Left lung (tissue), 10 donors: ENCODE data around the gene AK3. TPM values are rescaled to one million over a fixed set of nuclear protein-coding genes. Genes with fewer than 3 reads are reported as not detected.
A peak's percentile ranks its signal among the peaks of the same experiment; 100 is the strongest.

Experiments used
- ATAC-seq: fragments of 200-7000 bp; cut with Tn5 transposase; one replicate; pipeline ENCODE4 v1.9.1; 2020; ENCODE audit warnings: moderate library complexity
- DNase-seq, 4 donors: peaks; one replicate each; pipeline ENCODE4 v3.0.0-alpha.2; 2013 to 2020
- H3K27ac ChIP-seq, 2 donors: fragments of 200-600 bp; sonication (generic) in 1 of 2; one replicate each; pipeline versions ENCODE4 v1.5.0 to v1.8.0; 2020 to 2021
- H3K27me3 ChIP-seq, 2 donors: fragments of 200-600 bp; sonication (generic) in 1 of 2; one replicate each; pipeline versions ENCODE4 v1.5.0 to v1.8.0; 2020 to 2021
- H3K36me3 ChIP-seq, 2 donors: fragments of 200-600 bp; sonication (generic) in 1 of 2; one replicate each; pipeline versions ENCODE4 v1.5.0 to v1.8.0; 2020 to 2021
- H3K4me1 ChIP-seq, 2 donors: fragments of 200-600 bp; one replicate each; pipeline ENCODE4 v1.8.0; 2021
- H3K4me3 ChIP-seq, 2 donors: fragments of 200-600 bp; sonication (generic) in 1 of 2; one replicate each; pipeline versions ENCODE4 v1.5.0 to v1.8.0; 2020 to 2021; ENCODE audit warnings: mild to moderate bottlenecking in 1 of 2
- H3K9me3 ChIP-seq, 2 donors: fragments of 200-600 bp; sonication (generic) in 1 of 2; one replicate each; pipeline versions ENCODE4 v1.5.0 to v1.8.0; 2020 to 2021
- intact Hi-C, 2 donors: fragments of 100-400 bp; cut with DNase I; formaldehyde crosslinking; loops; one replicate each; pipeline versions ENCODE4 v1.11.2 to v1.14.2; 2022
- polyA plus RNA-seq, 6 donors: library from polyadenylated mRNA; unstranded; fragments of 120-200 nt; gene quantifications; one replicate each; pipeline ENCODE4 v1.2.1, GENCODE V29; 2013; ENCODE audit not compliant: insufficient read length in 6 of 6
- total RNA-seq, 2 donors: library from RNA; stranded (reverse); fragmentation: NEBNext Ultra II Directional; extraction: Animal tissue kit (Norgen Biotek cat#: 25700); gene quantifications; one replicate each; pipeline ENCODE4 v1.2.1, GENCODE V29; 2021
- TF ChIP-seq, protein P1 (sequence below), 2 donors: fragments of 200-600 bp; sonication (generic) in 1 of 2; IDR thresholded peaks; one replicate each; pipeline versions ENCODE4 v1.5.0 to v1.8.0; 2021; ENCODE audit warnings: antibody characterized with exemption in 2 of 2
- donor health status: DM: no; HTN: yes; CAD: no.
- donor health status: DM: no; HTN: no; CAD: no.

The AK3 gene
- total and polyA plus RNA-seq, 8 donors, result 44.8 to 78.6 (median 67.7) TPM

DNA sequence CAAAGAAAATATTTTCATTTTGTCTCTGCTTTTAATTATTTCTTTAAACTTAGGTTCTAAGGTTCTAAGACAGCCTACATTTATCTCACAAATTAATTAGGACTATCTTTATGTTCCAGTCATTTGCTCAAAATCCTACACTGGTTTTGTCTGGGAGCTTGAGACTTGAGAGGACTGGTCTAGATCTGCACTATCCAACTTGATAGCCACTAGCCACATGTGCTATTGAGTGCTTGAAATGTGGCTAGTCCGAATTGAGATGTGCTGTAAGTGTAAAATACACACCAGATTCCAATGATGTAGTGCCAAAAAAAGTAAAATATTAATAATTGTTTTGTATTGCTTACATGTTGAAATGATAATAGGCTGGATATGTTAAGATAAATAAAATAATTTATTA lies 54.4 kb downstream of the AK3 start:
- DNase-seq, result no peak
- no peak for ATAC-seq
- no peaks in the 10 kb centered on the region for H3K27me3 ChIP-seq
- no peaks in the 10 kb centered on the region for H3K9me3 ChIP-seq
- no peak overlapping the region for H3K4me3 ChIP-seq
- peaks cover 6 to 35% of the 10 kb centered on the region in 2 donors for H3K4me1 ChIP-seq
- peaks cover 0 to 39% of the 10 kb centered on the region in 2 donors for H3K36me3 ChIP-seq
- no peak overlapping the region for H3K27ac ChIP-seq
- TF ChIP-seq, protein P1, sequence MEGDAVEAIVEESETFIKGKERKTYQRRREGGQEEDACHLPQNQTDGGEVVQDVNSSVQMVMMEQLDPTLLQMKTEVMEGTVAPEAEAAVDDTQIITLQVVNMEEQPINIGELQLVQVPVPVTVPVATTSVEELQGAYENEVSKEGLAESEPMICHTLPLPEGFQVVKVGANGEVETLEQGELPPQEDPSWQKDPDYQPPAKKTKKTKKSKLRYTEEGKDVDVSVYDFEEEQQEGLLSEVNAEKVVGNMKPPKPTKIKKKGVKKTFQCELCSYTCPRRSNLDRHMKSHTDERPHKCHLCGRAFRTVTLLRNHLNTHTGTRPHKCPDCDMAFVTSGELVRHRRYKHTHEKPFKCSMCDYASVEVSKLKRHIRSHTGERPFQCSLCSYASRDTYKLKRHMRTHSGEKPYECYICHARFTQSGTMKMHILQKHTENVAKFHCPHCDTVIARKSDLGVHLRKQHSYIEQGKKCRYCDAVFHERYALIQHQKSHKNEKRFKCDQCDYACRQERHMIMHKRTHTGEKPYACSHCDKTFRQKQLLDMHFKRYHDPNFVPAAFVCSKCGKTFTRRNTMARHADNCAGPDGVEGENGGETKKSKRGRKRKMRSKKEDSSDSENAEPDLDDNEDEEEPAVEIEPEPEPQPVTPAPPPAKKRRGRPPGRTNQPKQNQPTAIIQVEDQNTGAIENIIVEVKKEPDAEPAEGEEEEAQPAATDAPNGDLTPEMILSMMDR (IDR thresholded peaks at IDR 0.05), result no peak
- intact Hi-C loops, result no loop called here

DNA sequence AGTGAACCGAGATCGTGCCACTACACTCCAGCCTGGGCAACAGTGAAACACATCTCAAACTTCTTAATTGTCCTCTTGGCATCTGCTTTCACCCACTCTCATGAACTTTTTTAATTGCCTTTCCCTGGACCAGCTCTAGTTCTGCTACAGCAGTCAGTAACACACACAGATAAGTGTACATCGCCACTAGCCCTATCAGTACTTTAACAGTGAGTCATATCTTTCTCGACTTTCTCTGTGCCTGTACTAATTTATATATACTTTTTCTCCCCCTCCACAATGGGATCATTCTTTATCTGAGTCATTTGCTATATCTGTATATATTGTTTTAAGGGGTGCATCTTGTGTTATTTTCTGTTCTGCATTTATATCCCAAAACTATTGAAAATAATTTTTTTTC lies 54.9 kb downstream of the AK3 start:
- H3K4me3 ChIP-seq, result no peak overlapping the region
- no peaks in the 10 kb centered on the region for H3K27me3 ChIP-seq
- DNase-seq (no peak), ATAC-seq (peak; percentile 25)
- H3K27ac ChIP-seq, result no peak overlapping the region
- intact Hi-C loops, result no loop called here
- TF ChIP-seq, protein P1 (IDR thresholded peaks at IDR 0.05), result no peak
- no peaks in the 10 kb centered on the region for H3K9me3 ChIP-seq
- H3K4me1 ChIP-seq, result peaks cover 6 to 40% of the 10 kb centered on the region in 2 donors
- H3K36me3 ChIP-seq, result peaks cover 0 to 36% of the 10 kb centered on the region in 2 donors

DNA sequence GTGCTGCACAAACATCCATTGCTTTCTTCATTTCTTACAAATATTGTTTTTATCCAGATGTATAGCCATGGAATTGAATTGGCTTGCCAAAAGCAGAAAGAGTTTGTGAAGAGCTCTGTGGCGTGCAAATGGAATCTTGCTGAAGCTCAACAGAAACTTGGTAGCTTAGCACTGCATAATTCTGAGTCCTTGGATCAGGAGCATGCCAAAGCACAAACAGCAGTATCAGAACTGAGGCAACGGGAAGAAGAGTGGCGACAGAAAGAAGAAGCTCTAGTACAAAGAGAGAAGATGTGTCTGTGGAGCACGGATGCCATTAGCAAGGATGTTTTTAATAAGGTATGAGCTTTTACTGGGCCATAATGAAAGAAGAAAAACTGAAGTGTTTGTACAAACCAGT lies 56.2 kb downstream of the AK3 start:
- DNase-seq, result no peak
- H3K36me3 ChIP-seq, result peaks cover 0 to 24% of the 10 kb centered on the region in 2 donors
- TF ChIP-seq, protein P1 (IDR thresholded peaks at IDR 0.05), result no peak
- H3K4me3 ChIP-seq, result no peak overlapping the region
- ATAC-seq, result no peak
- peaks cover 3 to 44% of the 10 kb centered on the region in 2 donors for H3K4me1 ChIP-seq
- intact Hi-C loops, result no loop called here
- no peaks in the 10 kb centered on the region for H3K9me3 ChIP-seq
- H3K27ac ChIP-seq, result no peak overlapping the region
- no peaks in the 10 kb centered on the region for H3K27me3 ChIP-seq

GRCh38 chr9:4680750-4681149 lies 60.3 kb downstream of the AK3 start:
- peak overlapping the region; percentile 98 for H3K27ac ChIP-seq
- no peak for ATAC-seq
- TF ChIP-seq, protein P1 (IDR thresholded peaks at IDR 0.05), result no peak
- DNase-seq, result no peak
- no peaks in the 10 kb centered on the region for H3K27me3 ChIP-seq
- intact Hi-C loops, result no loop called here
- no peaks in the 10 kb centered on the region for H3K9me3 ChIP-seq
- H3K36me3 ChIP-seq, result peaks cover 0 to 12% of the 10 kb centered on the region in 2 donors
- peaks cover 7 to 42% of the 10 kb centered on the region in 2 donors for H3K4me1 ChIP-seq
- peak overlapping the region; percentile 58 to 88 for H3K4me3 ChIP-seq

DNA sequence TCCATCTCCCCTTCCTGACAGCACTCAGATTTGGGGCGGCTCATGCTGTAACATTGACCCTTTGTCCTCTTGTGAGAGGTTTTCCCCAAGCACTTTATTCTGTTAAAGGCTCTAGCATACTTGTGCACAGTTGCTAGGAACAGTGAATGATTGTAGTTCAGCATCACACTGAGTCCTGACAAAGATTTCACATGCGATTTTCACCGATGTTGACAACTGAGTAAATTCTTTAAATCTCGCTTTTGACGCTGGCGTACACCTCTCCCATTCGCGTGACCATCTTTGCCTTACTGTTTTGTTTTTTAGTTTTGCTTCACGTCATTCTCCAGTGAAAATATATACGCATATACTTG lies 60.9 kb downstream of the AK3 start:
- ATAC-seq (peak; percentile 14), DNase-seq (no peak)
- no peaks in the 10 kb centered on the region for H3K9me3 ChIP-seq
- no peaks in the 10 kb centered on the region for H3K27me3 ChIP-seq
- TF ChIP-seq, protein P1 (IDR thresholded peaks at IDR 0.05), result no peak
- peaks cover 7 to 39% of the 10 kb centered on the region in 2 donors for H3K4me1 ChIP-seq
- H3K4me3 ChIP-seq, result peak overlapping the region; percentile 58 to 88
- H3K27ac ChIP-seq, result peak overlapping the region; percentile 98
- H3K36me3 ChIP-seq, result peaks cover 0 to 6% of the 10 kb centered on the region in 2 donors
- intact Hi-C loops, result no loop called here
